Measurements from ENCODE around the gene IL17RC. TPM values are rescaled to one million over a fixed set of nuclear protein-coding genes. Genes with fewer than 3 reads are reported as not detected.

IL17RC gene
- total RNA-seq, 2 experiments from 2014 or later: 0.22 to 0.32 TPM

DNA sequence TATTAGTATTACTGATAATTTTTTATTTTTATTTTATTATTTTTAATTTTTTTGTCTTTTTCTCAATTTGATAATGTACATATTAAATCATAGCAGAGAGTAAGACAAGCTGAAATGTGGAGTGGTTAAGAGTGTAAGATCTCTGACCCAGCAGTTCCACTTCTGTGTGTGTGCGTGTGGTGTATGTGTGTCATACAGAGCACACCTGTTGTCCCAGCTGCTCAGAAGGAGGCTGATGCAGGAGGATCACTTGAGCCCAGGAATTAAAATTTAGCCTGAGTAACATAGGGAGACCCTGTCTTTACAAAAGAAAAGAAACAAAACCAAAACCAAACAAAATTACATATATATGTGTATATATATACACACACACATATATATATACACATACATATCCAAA lies 35.5 kb upstream of the IL17RC start:
- ATAC-seq: no peak
- H3K27me3 Mint-ChIP-seq: no peaks in the 10 kb centered on the region
- DNase-seq: no peak
- H3K4me3 Mint-ChIP-seq: no peak overlapping the region
- H3K4me1 Mint-ChIP-seq (ENCODE audit: low read depth): no peaks in the 10 kb centered on the region
- CTCF ChIA-PET: no interaction called here
- no peaks in the 10 kb centered on the region for H3K36me3 Mint-ChIP-seq (ENCODE audit: low read depth)
- TF ChIP-seq, protein P1, sequence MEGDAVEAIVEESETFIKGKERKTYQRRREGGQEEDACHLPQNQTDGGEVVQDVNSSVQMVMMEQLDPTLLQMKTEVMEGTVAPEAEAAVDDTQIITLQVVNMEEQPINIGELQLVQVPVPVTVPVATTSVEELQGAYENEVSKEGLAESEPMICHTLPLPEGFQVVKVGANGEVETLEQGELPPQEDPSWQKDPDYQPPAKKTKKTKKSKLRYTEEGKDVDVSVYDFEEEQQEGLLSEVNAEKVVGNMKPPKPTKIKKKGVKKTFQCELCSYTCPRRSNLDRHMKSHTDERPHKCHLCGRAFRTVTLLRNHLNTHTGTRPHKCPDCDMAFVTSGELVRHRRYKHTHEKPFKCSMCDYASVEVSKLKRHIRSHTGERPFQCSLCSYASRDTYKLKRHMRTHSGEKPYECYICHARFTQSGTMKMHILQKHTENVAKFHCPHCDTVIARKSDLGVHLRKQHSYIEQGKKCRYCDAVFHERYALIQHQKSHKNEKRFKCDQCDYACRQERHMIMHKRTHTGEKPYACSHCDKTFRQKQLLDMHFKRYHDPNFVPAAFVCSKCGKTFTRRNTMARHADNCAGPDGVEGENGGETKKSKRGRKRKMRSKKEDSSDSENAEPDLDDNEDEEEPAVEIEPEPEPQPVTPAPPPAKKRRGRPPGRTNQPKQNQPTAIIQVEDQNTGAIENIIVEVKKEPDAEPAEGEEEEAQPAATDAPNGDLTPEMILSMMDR (IDR thresholded peaks at IDR 0.05): no peak
- intact Hi-C loops (cut with micrococcal nuclease): no loop called here
- no peak overlapping the region for H3K27ac Mint-ChIP-seq
- POLR2A ChIA-PET: no interaction called here
- no peaks in the 10 kb centered on the region for H3K9me3 Mint-ChIP-seq

DNA sequence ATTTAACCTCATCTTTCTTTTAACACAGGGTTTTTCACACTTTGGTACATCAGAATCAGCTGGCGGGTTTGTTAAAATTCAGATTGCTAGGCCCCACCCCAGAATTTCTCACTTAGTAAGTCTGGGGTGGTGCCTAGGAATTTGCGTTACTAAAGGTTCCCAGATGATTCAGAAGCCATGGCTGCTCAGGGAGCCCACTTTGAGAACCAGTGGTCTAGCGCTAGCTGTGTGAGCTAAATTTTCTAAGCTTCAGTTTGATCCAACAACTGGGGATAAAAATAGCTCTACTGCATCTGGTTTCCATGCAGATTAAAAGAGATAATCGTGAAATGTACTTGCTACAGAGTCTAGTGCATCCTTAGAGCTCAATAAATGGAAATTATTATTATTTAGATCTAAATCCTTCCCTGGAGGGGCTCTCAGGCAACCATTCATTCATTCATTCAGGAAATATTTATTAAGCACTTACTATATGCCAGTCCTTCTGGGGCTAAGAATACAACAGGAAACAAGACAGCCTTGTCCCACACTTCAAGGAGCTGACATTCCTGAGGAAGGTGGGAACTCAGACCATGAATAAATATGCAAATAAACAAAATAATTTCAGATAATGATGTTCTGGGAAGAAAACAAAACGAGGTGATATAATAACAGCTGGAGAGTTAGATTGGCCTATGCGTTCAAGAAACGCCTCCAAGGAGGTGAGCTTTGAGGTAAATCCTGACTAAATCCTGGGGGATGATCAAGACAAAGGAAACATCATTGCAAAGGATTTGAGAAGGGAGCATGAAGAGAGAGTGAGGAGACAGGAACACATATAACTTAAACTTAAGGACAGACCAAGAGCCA lies 33.0 kb upstream of the IL17RC start:
- POLR2A ChIA-PET: no interaction called here
- CTCF ChIA-PET: interaction anchor here (0.6 to 2.1 kb wide), 6 partner anchors 10 to 100 kb away, joined by 3 to 7 read pairs (median 4); partner anchors contain the start of gene CRELD1
- Mint-ChIP-seq H3K9me3 (no peaks in the 10 kb centered on the region), H3K4me3 (no peak overlapping the region), H3K36me3 (ENCODE audit: low read depth) (no peaks in the 10 kb centered on the region), H3K27me3 (no peaks in the 10 kb centered on the region), H3K27ac (no peak overlapping the region), H3K4me1 (ENCODE audit: low read depth) (no peaks in the 10 kb centered on the region)
- TF ChIP-seq, protein P1 (IDR thresholded peaks at IDR 0.05): no peak
- DNase-seq (no peak), ATAC-seq (no peak)
- intact Hi-C loops (cut with micrococcal nuclease): no loop called here

DNA sequence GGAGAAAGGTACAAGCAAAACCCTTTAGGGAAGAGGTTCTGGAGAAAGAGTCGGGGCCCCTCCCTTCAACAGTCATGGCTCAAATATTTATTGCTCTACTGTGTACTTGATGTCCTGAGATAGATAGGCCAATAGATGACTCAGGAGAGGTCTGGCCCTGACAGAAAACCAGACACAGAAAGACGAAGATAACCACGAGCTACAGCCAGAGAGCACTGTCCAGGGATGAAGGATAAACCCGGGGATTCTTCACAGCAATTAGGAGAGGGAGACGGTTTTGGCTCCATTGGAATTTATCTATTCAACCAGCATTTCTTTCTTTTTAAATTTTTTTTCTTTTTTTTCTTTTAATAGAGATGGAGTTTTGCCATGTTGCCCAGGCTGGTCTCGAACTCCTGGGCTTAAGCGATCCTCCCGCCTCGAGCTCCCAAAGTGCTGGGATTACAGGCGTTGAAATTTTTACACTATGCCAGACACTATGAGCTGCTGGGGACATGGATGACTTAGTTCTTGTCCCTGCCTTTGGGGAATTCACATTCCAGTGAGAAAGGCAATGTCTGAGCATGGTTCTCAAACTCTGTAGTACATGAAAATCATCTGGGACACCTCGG lies 32.2 kb upstream of the IL17RC start:
- Mint-ChIP-seq H3K27ac (no peak overlapping the region), H3K4me1 (ENCODE audit: low read depth) (no peaks in the 10 kb centered on the region), H3K9me3 (no peaks in the 10 kb centered on the region), H3K27me3 (no peaks in the 10 kb centered on the region), H3K4me3 (no peak overlapping the region), H3K36me3 (ENCODE audit: low read depth) (no peaks in the 10 kb centered on the region)
- DNase-seq (no peak), ATAC-seq (no peak)
- TF ChIP-seq, protein P1 (IDR thresholded peaks at IDR 0.05): no peak
- ChIA-PET POLR2A (interaction anchor here (0.7 kb wide), 1 partner anchor 10 kb away, joined by 4 read pairs; no protein-coding TSS in a partner anchor), CTCF (interaction anchor here (1.2 to 2.1 kb wide), 4 partner anchors 9 to 98 kb away, joined by 3 to 6 read pairs (median 4); no protein-coding TSS in a partner anchor)
- intact Hi-C loops (cut with micrococcal nuclease): no loop called here

DNA sequence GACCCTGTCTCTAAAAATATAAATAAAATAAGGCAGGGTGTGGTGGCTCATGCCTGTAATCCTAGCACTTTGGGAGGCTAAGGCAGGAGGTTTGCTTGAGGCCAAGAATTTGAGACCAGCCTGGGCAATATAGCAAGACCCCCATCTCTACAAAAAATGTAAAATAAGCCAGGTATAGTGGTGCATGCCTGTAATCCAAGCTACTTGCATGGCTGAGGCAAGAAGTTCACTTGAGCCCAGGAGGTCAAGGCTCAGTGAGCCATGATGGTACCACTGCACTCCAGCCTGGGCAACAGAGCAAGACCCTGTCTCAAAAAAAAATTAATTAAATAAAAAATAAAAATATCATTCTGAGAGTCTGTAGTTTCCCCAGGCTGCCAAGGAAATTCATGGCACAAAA lies 30.6 kb upstream of the IL17RC start:
- Mint-ChIP-seq H3K27ac (no peak overlapping the region), H3K36me3 (ENCODE audit: low read depth) (peaks cover 7% of the 10 kb centered on the region), H3K4me1 (ENCODE audit: low read depth) (peaks cover 1% of the 10 kb centered on the region), H3K4me3 (no peak overlapping the region), H3K9me3 (no peaks in the 10 kb centered on the region), H3K27me3 (no peaks in the 10 kb centered on the region)
- intact Hi-C loops (cut with micrococcal nuclease): no loop called here
- ATAC-seq (no peak), DNase-seq (no peak)
- ChIA-PET CTCF (no interaction called here), POLR2A (no interaction called here)
- TF ChIP-seq, protein P1 (IDR thresholded peaks at IDR 0.05): no peak

DNA sequence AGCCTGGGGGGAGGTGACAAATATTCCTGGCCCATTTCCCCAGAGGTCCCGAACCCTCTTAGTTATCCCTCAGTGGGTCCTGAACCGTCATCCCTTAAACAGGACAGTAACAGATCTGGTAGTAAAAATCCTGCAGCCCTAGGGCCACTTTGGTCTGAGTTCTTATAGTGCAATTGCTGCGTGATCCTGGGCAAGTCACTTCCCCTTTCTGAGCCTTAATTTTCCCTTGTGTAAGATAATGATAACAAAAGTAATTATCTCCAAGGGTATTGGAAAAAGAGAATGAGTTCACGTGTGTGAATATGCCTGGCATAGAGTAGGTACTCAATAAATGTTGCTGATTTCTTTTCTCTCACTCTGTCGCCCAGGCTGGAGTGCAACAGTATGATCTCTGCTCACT lies 29.4 kb upstream of the IL17RC start:
- CTCF ChIA-PET: no interaction called here
- DNase-seq (no peak), ATAC-seq (no peak)
- POLR2A ChIA-PET: no interaction called here
- H3K4me3 Mint-ChIP-seq: no peak overlapping the region
- H3K27me3 Mint-ChIP-seq: no peaks in the 10 kb centered on the region
- intact Hi-C loops (cut with micrococcal nuclease): no loop called here
- H3K27ac Mint-ChIP-seq: no peak overlapping the region
- peaks cover 5% of the 10 kb centered on the region for H3K4me1 Mint-ChIP-seq (ENCODE audit: low read depth)
- H3K9me3 Mint-ChIP-seq: no peaks in the 10 kb centered on the region
- TF ChIP-seq, protein P1 (IDR thresholded peaks at IDR 0.05): no peak
- H3K36me3 Mint-ChIP-seq (ENCODE audit: low read depth): peaks cover 14% of the 10 kb centered on the region
